Subcutaneous abdominal adipose tissue (tissue), 5 donors: ENCODE measurements around the gene FAM81A.

Source experiments
- H3K27ac ChIP-seq: one replicate; pipeline ENCODE4 v1.7.0; 2013; ENCODE audit warnings: low read depth, mild to moderate bottlenecking, inconsistent platforms, low read length, moderate library complexity
- H3K27me3 ChIP-seq, 5 donors: one replicate each; pipeline ENCODE4 v1.7.0; 2013; ENCODE audit warnings: low read length in 5 of 5, inconsistent platforms in 1 of 5; ENCODE audit not compliant: control insufficient read depth in 5 of 5, insufficient read depth in 4 of 5
- H3K36me3 ChIP-seq, 5 donors: one replicate each; pipeline ENCODE4 v1.7.0; 2013; ENCODE audit warnings: low read length in 5 of 5; ENCODE audit not compliant: control insufficient read depth in 5 of 5, insufficient read depth in 5 of 5
- H3K4me1 ChIP-seq, 5 donors: one replicate each; pipeline ENCODE4 v1.7.0; 2013; ENCODE audit warnings: low read length in 5 of 5, mild to moderate bottlenecking in 3 of 5, moderate library complexity in 1 of 5; ENCODE audit not compliant: control insufficient read depth in 5 of 5, insufficient read depth in 5 of 5
- H3K4me3 ChIP-seq, 5 donors: one replicate each; pipeline ENCODE4 v1.7.0; 2013; ENCODE audit warnings: low read length in 5 of 5, low read depth in 1 of 5
- H3K9ac ChIP-seq, 5 donors: one replicate each; pipeline ENCODE4 v1.7.0; 2013; ENCODE audit warnings: low read length in 5 of 5, mild to moderate bottlenecking in 4 of 5, moderate library complexity in 3 of 5
- H3K9me3 ChIP-seq, 5 donors: one replicate each; pipeline ENCODE4 v1.7.0; 2013; ENCODE audit warnings: low read length in 5 of 5; ENCODE audit not compliant: control insufficient read depth in 5 of 5
- donor health status: healthy.
- donor health status: healthy.
- donor health status: healthy.
- donor health status: healthy.
- donor health status: healthy.

FAM81A gene

GRCh38 chr15:59562448-59563186, 124.6 kb downstream of the FAM81A start:
- Histone ChIP-seq H3K9me3 (peaks cover 0 to 13% (median 3%) of the 10 kb centered on the region in 5 donors), H3K9ac (no peak overlapping the region), H3K27me3 (no peaks in the 10 kb centered on the region), H3K4me1 (no peaks in the 10 kb centered on the region), H3K27ac (no peak overlapping the region), H3K36me3 (no peaks in the 10 kb centered on the region), H3K4me3 (no peak overlapping the region)

GRCh38 chr15:59565299-59565698, 127.3 kb downstream of the FAM81A start:
- Histone ChIP-seq H3K4me1 (no peaks in the 10 kb centered on the region), H3K9ac (no peak overlapping the region), H3K27ac (no peak overlapping the region), H3K9me3 (peaks cover 0 to 13% (median 3%) of the 10 kb centered on the region in 5 donors), H3K27me3 (no peaks in the 10 kb centered on the region), H3K36me3 (no peaks in the 10 kb centered on the region), H3K4me3 (no peak overlapping the region)

GRCh38 chr15:59567324-59567723, 129.3 kb downstream of the FAM81A start:
- Histone ChIP-seq H3K27me3 (no peaks in the 10 kb centered on the region), H3K4me3 (no peak overlapping the region), H3K9ac (no peak overlapping the region), H3K9me3 (peaks cover 0 to 13% (median 3%) of the 10 kb centered on the region in 5 donors), H3K4me1 (no peaks in the 10 kb centered on the region), H3K27ac (no peak overlapping the region), H3K36me3 (no peaks in the 10 kb centered on the region)

- no peaks in the 10 kb centered on the region for H3K36me3 ChIP-seq
- H3K27me3 ChIP-seq = no peaks in the 10 kb centered on the region
- H3K4me1 ChIP-seq = no peaks in the 10 kb centered on the region
- H3K27ac ChIP-seq = no peak overlapping the region
- peaks cover 0 to 13% (median 3%) of the 10 kb centered on the region in 5 donors for H3K9me3 ChIP-seq
- no peak overlapping the region for H3K4me3 ChIP-seq
- no peak overlapping the region for H3K9ac ChIP-seq
Observed at GRCh38 chr15:59569477-59569876, 131.5 kb downstream of the FAM81A start.

GRCh38 chr15:59570315-59570714, 132.3 kb downstream of the FAM81A start:
- no peaks in the 10 kb centered on the region for H3K4me1 ChIP-seq
- no peak overlapping the region for H3K4me3 ChIP-seq
- H3K27me3 ChIP-seq = no peaks in the 10 kb centered on the region
- peaks cover 0 to 5% (median 2%) of the 10 kb centered on the region in 5 donors for H3K9me3 ChIP-seq
- no peak overlapping the region for H3K27ac ChIP-seq
- H3K36me3 ChIP-seq = no peaks in the 10 kb centered on the region
- H3K9ac ChIP-seq = no peak overlapping the region

GRCh38 chr15:59571606-59572005, 133.6 kb downstream of the FAM81A start:
- H3K4me1 ChIP-seq = no peaks in the 10 kb centered on the region
- no peaks in the 10 kb centered on the region for H3K27me3 ChIP-seq
- no peak overlapping the region for H3K27ac ChIP-seq
- H3K9me3 ChIP-seq = no peaks in the 10 kb centered on the region
- no peaks in the 10 kb centered on the region for H3K36me3 ChIP-seq
- no peak overlapping the region for H3K9ac ChIP-seq
- no peak overlapping the region for H3K4me3 ChIP-seq
